ENCODE results near the gene CORO2A. TPM values are rescaled to one million over a fixed set of nuclear protein-coding genes. Genes with fewer than 3 reads are reported as not detected.

CORO2A gene
- total and polyA plus RNA-seq, 10 of the 15 experiments (the other 5 are each of a cell fraction or from before 2014, with no cell fraction given) = 1.0 to 5.3 (median 3.5) TPM

GRCh38 chr9:98094851-98095250 is 97.6 kb downstream of the CORO2A start:
- no peak overlapping the region for H2AFZ ChIP-seq (ENCODE audit: control insufficient read depth, low read depth, low read length)
- no peak overlapping the region for H3K27ac ChIP-seq (ENCODE audit: control insufficient read depth, insufficient read depth)
- ChIA-PET SMC1A (ENCODE audit: uncharacterized antibody, unreplicated experiment) (interaction anchor here (0.7 kb wide), 1 partner anchor 49 kb away, joined by 3 read pairs; no protein-coding TSS in a partner anchor), RAD21 (ENCODE audit: unreplicated experiment) (no interaction called here), CTCF (interaction anchor here (1.2 kb wide), 1 partner anchor 106 kb away, joined by 4 read pairs; no protein-coding TSS in a partner anchor), POLR2A (no interaction called here)
- FAIRE-seq = no peak
- intact Hi-C loops (cut with micrococcal nuclease; ENCODE audit: unreplicated experiment) = no loop called here
- peaks cover 4% of the 10 kb centered on the region for H3K79me2 ChIP-seq (ENCODE audit: control insufficient read depth, insufficient read depth, low read length)
- TF ChIP-seq NFYA (IDR thresholded peaks at IDR 0.05; ENCODE audit: borderline replicate concordance, low read depth, low read length) (no peak), RELA (IDR thresholded peaks at IDR 0.05; ENCODE audit: borderline replicate concordance, partially characterized antibody) (no peak), SREBF1 (IDR thresholded peaks at IDR 0.05; ENCODE audit: low read length) (no peak), SUPT20H (IDR thresholded peaks at IDR 0.05; ENCODE audit: borderline replicate concordance, control insufficient read depth, low read depth, low read length) (no peak), IKZF2 (IDR thresholded peaks at IDR 0.05) (no peak), STAT1 (conservative IDR thresholded peaks at IDR 0.05) (no peak), RCOR1 (conservative IDR thresholded peaks at IDR 0.05; ENCODE audit: low read depth, low read length) (no peak), ZNF217 (IDR thresholded peaks at IDR 0.05) (no peak), SRF (IDR thresholded peaks at IDR 0.05; ENCODE audit: low read depth in 2 of 2, low read length in 2 of 2) (no peak), NFIC (IDR thresholded peaks at IDR 0.05; ENCODE audit: low read depth, low read length) (no peak)
- H3K27me3 ChIP-seq (replicated peaks in 1 of 2; ENCODE audit: control insufficient read depth in 2 of 2, insufficient read depth in 2 of 2, low read length in 1 of 2) = no peaks in the 10 kb centered on the region
- H3K36me3 ChIP-seq (ENCODE audit: control insufficient read depth in 2 of 2, insufficient read depth in 2 of 2, low read length in 1 of 2) = peaks cover 13 to 24% of the 10 kb centered on the region in 2 experiments
- peaks cover 29% of the 10 kb centered on the region for H3K4me1 ChIP-seq (ENCODE audit: control insufficient read depth, insufficient read depth, low read length)
- H4K20me1 ChIP-seq (ENCODE audit: control insufficient read depth, insufficient read depth) = no peaks in the 10 kb centered on the region
- H3K9ac ChIP-seq (ENCODE audit: control insufficient read depth, insufficient read depth, low read length) = no peak overlapping the region
- no peak overlapping the region for H3K4me3 ChIP-seq
- WGBS (ENCODE audit: insufficient coverage, insufficient replicate concordance, low lambda C conversion rate, missing lambda C conversion rate) = 92% methylated on average over 16 of the region's 16 CpGs
- BruUV-seq (replicated peaks) = no TSS peak
- in situ Hi-C loops (cut with MboI) = no loop called here
- ATAC-seq = no peak
- H3K9me3 ChIP-seq (replicated peaks; ENCODE audit: control insufficient read depth, insufficient read depth, low read length) = no peaks in the 10 kb centered on the region; the same call in 2 of the 3 replicates
- DNase-seq (ENCODE audit: low read depth, low spot score) = no peak
- H3K4me2 ChIP-seq (ENCODE audit: control insufficient read depth, insufficient read depth) = no peak overlapping the region
